Fibroblast of upper back skin (primary cell): ENCODE data around the gene HELZ2.

Source experiments
- DNase-seq: peaks from one replicate; pipeline ENCODE4 v3.0.0-alpha.2; 2013

The HELZ2 gene

GRCh38 chr20:63537525-63538203 lies 36.4 kb downstream of the HELZ2 start:
- DNase-seq: peak; percentile 73

GRCh38 chr20:63536997-63537524 lies 37.0 kb downstream of the HELZ2 start, which contains the start of gene PTK6:
Gene PTK6 (minus strand): TSS chr20:63537376. CDS start chr20:63537314, 62 bp downstream.
- no peak for DNase-seq

- peak; percentile 36 for DNase-seq
Measured at GRCh38 chr20:63536241-63536977, 37.6 kb downstream of the HELZ2 start.

GRCh38 chr20:63534831-63535651 lies 39.0 kb downstream of the HELZ2 start:
- DNase-seq: no peak

- DNase-seq: no peak
Measured at GRCh38 chr20:63534427-63534830, 39.6 kb downstream of the HELZ2 start.

- DNase-seq: no peak
Measured at GRCh38 chr20:63533871-63534393, 40.1 kb downstream of the HELZ2 start.

- no peak for DNase-seq
Measured at GRCh38 chr20:63533388-63533787, 40.7 kb downstream of the HELZ2 start.

GRCh38 chr20:63532449-63532971 lies 41.5 kb downstream of the HELZ2 start:
- DNase-seq: no peak

GRCh38 chr20:63531686-63532448 lies 42.2 kb downstream of the HELZ2 start:
- no peak for DNase-seq

- DNase-seq: no peak
Measured at GRCh38 chr20:63530788-63531160, 43.3 kb downstream of the HELZ2 start.

- DNase-seq: no peak
Measured at GRCh38 chr20:63529861-63530787, 43.9 kb downstream of the HELZ2 start.

- DNase-seq: no peak
Measured at GRCh38 chr20:63529180-63529860, 44.7 kb downstream of the HELZ2 start.

GRCh38 chr20:63527184-63527583 lies 46.9 kb downstream of the HELZ2 start:
- no peak for DNase-seq

GRCh38 chr20:63525971-63526370 lies 48.1 kb downstream of the HELZ2 start:
- no peak for DNase-seq

- no peak for DNase-seq
Measured at GRCh38 chr20:63525185-63525584, 48.9 kb downstream of the HELZ2 start.
